NT2/D1 (cell line): ENCODE measurements around the gene C10orf95.
A peak's percentile ranks its signal among the peaks of the same experiment; 100 is the strongest.

ENCODE experiments used
- DNase-seq: peaks from one replicate; pipeline ENCODE4 v3.0.0-alpha.2; 2011; ENCODE audit warnings: low read depth, low spot score
- H3K27me3 ChIP-seq: 2 replicates; pipeline ENCODE4 v1.6.0; 2011; ENCODE audit warnings: mild to moderate bottlenecking; ENCODE audit not compliant: insufficient read length, insufficient read depth
- H3K36me3 ChIP-seq: 2 replicates; pipeline ENCODE4 v1.6.1; 2011; ENCODE audit warnings: mild to moderate bottlenecking, low read length, mixed read lengths; ENCODE audit not compliant: insufficient read depth, insufficient read length
- H3K4me1 ChIP-seq: 2 replicates; pipeline ENCODE4 v1.5.1; 2011; ENCODE audit not compliant: insufficient read depth, insufficient read length
- H3K4me3 ChIP-seq: 2 replicates; pipeline ENCODE4 v1.5.1; 2011; ENCODE audit warnings: low read depth; ENCODE audit not compliant: insufficient read length
- H3K9ac ChIP-seq: 2 replicates; pipeline ENCODE4 v1.6.0; 2011; ENCODE audit warnings: low read depth; ENCODE audit not compliant: insufficient read length
- H3K9me3 ChIP-seq: 2 replicates; pipeline ENCODE4 v1.5.1; 2011; ENCODE audit warnings: mild to moderate bottlenecking, low read length; ENCODE audit not compliant: insufficient read depth
- SUZ12 ChIP-seq: IDR thresholded peaks from 2 replicates; pipeline ENCODE4 v1.6.1; 2011; ENCODE audit not compliant: insufficient read length, insufficient read depth; ENCODE audit errors: extremely low read depth
- YY1 ChIP-seq: IDR thresholded peaks from 2 replicates; pipeline ENCODE4 v1.6.1; 2011; ENCODE audit not compliant: insufficient read length, insufficient read depth
- ZNF274 ChIP-seq: IDR thresholded peaks from 2 replicates; pipeline ENCODE4 v1.6.1; 2011; ENCODE audit warnings: mild to moderate bottlenecking, low read depth, low read length

Gene C10orf95

DNA sequence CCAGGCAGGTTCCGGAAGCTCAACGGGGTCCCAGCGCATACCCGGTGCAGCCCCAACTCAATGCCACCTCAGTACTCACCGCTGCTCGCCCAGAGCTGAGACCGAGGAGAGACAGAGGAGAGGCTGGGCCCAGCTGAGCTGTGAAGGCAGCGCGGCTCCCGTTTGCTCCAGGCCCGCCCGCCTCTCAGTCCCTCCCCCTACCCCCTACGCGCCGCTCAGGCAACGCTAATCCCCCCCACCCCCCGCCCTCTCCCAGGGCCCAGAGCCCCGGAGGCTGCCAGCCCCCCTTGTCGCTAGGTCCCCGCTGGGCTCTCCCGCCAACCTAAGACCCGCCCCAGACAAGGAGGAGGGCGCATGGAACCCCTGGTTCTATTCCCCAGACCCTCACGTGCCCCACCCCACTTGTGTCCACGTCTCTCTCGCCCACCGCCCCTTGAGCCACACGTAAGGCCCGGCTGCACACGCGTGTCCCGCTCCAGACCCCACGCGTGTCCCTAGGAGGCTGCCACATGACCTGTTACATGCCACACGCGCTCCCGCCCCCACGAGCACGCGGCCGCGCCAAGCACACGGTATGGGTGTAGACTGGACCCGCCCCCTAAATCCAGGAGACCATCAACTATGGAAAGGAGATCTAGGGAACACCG is 32.6 kb downstream of the C10orf95 start, which contains the start of gene PSD:
Gene PSD (minus strand): TSS at position 164 of the 647 bp plus-strand sequence. CDS start 1,747 bp downstream, outside the sequence.
- peaks cover 12% of the 10 kb centered on the region for H3K4me1 ChIP-seq
- peak within 1 kb of the TSS; percentile 91 for H3K9ac ChIP-seq
- no peak for DNase-seq

DNA sequence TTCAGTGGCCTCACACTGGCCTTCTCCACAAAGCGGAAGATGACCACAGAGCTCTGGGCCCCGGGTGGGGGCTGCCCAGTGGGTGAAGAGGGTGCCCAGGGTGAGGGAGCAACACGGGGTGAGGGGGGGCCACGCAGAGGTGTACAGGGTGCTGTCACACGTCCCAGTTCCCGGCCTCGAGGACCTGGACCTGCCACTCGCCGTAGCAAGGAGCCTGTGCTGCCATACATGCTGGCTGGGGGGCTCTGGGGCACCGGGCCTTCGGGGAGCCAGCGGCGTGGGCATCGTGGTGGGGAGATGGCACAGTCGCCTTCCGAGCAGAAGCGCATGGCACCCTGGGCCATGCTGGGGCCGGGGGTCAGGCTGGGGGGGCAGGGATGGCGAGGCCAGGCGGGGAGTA is 34.6 kb downstream of the C10orf95 start:
- Histone ChIP-seq H3K36me3 (no peaks in the 10 kb centered on the region), H3K4me3 (no peak overlapping the region), H3K27me3 (peaks cover 7% of the 10 kb centered on the region), H3K4me1 (peaks cover 11% of the 10 kb centered on the region), H3K9ac (no peak overlapping the region), H3K9me3 (no peaks in the 10 kb centered on the region)
- TF ChIP-seq SUZ12 (no peak), ZNF274 (no peak), YY1 (no peak)
- no peak for DNase-seq

More for the DNA sequence above, 32.6 kb downstream of the C10orf95 start, which contains the start of gene PSD:
- H3K4me3 ChIP-seq, result peak within 1 kb of the TSS; percentile 87
- TF ChIP-seq ZNF274 (no peak), SUZ12 (no peak), YY1 (no peak)
- no peaks in the 10 kb centered on the region for H3K9me3 ChIP-seq
- H3K27me3 ChIP-seq, result no peaks in the 10 kb centered on the region
- H3K36me3 ChIP-seq, result peaks cover 10% of the 10 kb centered on the region

GRCh38 chr10:102416283-102416682 is 35.1 kb downstream of the C10orf95 start:
- peaks cover 11% of the 10 kb centered on the region for H3K4me1 ChIP-seq
- H3K9me3 ChIP-seq, result no peaks in the 10 kb centered on the region
- peaks cover 11% of the 10 kb centered on the region for H3K27me3 ChIP-seq
- DNase-seq, result no peak
- TF ChIP-seq YY1 (no peak), SUZ12 (no peak)
- no peak overlapping the region for H3K9ac ChIP-seq
- H3K36me3 ChIP-seq, result no peaks in the 10 kb centered on the region
- H3K4me3 ChIP-seq, result no peak overlapping the region

GRCh38 chr10:102414749-102415148 is 36.6 kb downstream of the C10orf95 start:
- H3K4me1 ChIP-seq, result peaks cover 13% of the 10 kb centered on the region
- H3K9ac ChIP-seq, result no peak overlapping the region
- H3K4me3 ChIP-seq, result no peak overlapping the region
- no peak for DNase-seq
- no peaks in the 10 kb centered on the region for H3K9me3 ChIP-seq
- H3K36me3 ChIP-seq, result no peaks in the 10 kb centered on the region
- peaks cover 27% of the 10 kb centered on the region for H3K27me3 ChIP-seq
- no peak for TF ChIP-seq YY1
- no peak for TF ChIP-seq ZNF274
- no peak for TF ChIP-seq SUZ12

DNA sequence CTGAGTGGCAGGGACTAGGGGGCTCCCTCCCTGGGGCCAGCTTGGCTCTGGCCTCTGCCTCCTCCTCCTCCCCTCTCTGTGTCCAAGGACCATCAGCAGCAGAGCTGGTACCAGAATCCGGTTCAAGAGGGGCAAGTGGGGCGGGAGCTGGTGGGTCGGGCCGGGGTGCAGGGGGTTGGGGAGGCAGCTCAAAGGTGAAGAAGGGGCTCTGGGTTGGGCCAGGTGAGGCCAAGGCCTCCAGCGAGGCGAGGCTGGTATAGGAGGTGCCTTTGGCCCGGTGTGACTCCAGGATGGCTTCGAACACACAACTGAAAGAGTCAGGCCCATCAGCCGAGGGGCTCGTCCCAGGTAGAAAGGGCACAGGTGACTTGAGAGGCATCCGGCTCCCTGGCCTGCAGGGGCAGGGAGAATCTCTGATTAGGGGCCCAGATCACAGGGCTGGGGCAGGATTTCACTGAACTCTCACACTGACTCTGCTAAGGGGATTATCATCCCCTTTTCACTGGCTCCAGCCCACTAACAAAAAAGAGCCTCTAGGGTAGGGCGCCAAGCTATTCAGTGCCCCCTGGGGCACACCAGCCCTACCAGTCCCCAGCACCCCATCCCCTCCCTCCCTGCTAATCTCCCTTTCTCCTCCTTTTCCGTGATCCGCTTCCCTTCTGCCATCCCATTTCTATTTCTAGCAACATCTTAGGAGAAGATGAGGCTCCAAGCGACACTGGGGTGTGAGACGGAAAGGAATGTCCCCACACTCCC is 37.4 kb downstream of the C10orf95 start:
- TF ChIP-seq ZNF274 (no peak), YY1 (no peak), SUZ12 (no peak)
- DNase-seq, result no peak
- peaks cover 33% of the 10 kb centered on the region for H3K27me3 ChIP-seq
- no peak overlapping the region for H3K4me3 ChIP-seq
- H3K9me3 ChIP-seq, result no peaks in the 10 kb centered on the region
- H3K9ac ChIP-seq, result no peak overlapping the region
- peaks cover 18% of the 10 kb centered on the region for H3K4me1 ChIP-seq
- H3K36me3 ChIP-seq, result no peaks in the 10 kb centered on the region

- DNase-seq, result no peak
- no peak for TF ChIP-seq SUZ12
- TF ChIP-seq YY1, result no peak
- TF ChIP-seq ZNF274, result no peak
Measured at GRCh38 chr10:102413053-102413705, 38.2 kb downstream of the C10orf95 start.

DNA sequence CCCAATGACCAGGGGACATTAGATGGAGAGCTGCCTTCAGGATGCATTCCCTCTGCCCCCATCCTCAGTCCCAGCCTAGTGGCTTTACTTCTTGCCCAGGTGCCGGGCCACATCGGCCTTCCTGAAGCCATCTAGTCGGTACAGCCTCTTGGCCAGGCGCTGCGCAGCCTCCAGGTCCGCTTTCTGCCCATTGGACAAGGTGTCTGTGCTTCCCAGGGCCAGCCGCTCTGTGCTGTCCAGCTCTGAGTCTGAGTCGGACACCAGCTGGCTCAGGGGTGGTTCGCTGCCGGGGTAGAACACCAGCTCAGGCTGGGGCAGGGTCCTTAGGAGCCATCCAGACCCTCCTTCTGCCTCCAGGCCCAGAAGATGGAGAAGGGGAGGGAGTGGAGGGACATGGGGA is 39.0 kb downstream of the C10orf95 start:
- no peak for DNase-seq
- no peaks in the 10 kb centered on the region for H3K36me3 ChIP-seq
- TF ChIP-seq SUZ12 (no peak), ZNF274 (no peak), YY1 (no peak)
- H3K9ac ChIP-seq, result no peak overlapping the region
- peaks cover 50% of the 10 kb centered on the region for H3K27me3 ChIP-seq
- H3K9me3 ChIP-seq, result no peaks in the 10 kb centered on the region
- no peak overlapping the region for H3K4me3 ChIP-seq
- peaks cover 15% of the 10 kb centered on the region for H3K4me1 ChIP-seq

More at GRCh38 chr10:102413053-102413705, 38.2 kb downstream of the C10orf95 start:
- Histone ChIP-seq H3K4me1 (peaks cover 17% of the 10 kb centered on the region), H3K4me3 (no peak overlapping the region), H3K27me3 (peaks cover 41% of the 10 kb centered on the region), H3K9me3 (no peaks in the 10 kb centered on the region), H3K36me3 (no peaks in the 10 kb centered on the region), H3K9ac (no peak overlapping the region)
